ENCODE data around the gene MRPL37.

DNA sequence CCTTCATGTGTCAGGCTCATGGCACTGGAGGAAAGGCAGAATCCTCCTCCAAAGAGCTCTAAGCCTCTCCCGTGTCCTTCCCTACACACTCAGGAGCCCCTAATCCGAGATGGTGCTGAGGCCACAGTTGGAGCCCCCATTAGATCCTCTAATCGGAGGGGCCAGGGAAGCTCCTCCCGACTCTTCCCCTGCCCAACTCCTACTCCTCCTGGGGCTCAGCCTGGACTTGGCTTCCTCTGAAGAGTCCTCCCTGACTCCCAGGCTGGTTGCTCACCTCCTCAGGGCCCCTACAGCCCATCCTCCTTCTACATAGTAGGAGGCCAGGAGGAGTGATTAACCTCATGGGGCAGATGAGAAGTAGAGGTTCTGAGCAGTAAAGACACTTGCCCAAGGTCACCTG is 25.9 kb upstream of the MRPL37 start:
- TF ChIP-seq, protein P1, sequence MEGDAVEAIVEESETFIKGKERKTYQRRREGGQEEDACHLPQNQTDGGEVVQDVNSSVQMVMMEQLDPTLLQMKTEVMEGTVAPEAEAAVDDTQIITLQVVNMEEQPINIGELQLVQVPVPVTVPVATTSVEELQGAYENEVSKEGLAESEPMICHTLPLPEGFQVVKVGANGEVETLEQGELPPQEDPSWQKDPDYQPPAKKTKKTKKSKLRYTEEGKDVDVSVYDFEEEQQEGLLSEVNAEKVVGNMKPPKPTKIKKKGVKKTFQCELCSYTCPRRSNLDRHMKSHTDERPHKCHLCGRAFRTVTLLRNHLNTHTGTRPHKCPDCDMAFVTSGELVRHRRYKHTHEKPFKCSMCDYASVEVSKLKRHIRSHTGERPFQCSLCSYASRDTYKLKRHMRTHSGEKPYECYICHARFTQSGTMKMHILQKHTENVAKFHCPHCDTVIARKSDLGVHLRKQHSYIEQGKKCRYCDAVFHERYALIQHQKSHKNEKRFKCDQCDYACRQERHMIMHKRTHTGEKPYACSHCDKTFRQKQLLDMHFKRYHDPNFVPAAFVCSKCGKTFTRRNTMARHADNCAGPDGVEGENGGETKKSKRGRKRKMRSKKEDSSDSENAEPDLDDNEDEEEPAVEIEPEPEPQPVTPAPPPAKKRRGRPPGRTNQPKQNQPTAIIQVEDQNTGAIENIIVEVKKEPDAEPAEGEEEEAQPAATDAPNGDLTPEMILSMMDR (IDR thresholded peaks at IDR 0.05), result no peak
- no peak for TF ChIP-seq EZH2 (IDR thresholded peaks at IDR 0.05; ENCODE audit: borderline replicate concordance, insufficient read depth, low read depth, low read length, poor library complexity, severe bottlenecking)
